Activated CD4-positive, alpha-beta T cell treated with anti-CD3 and anti-CD28 coated beads for 36 hours (primary cell): Measurements from ENCODE around the gene IQGAP3. TPM values are rescaled to one million over a fixed set of nuclear protein-coding genes. Genes with fewer than 3 reads are reported as not detected.
"Not testable (repeated sequence)": the region's sequence is repeated elsewhere in the genome, so short reads cannot be mapped to it uniquely, and the experiment has no call there.

ENCODE experiments used
- ATAC-seq: fragments of 200-7000 bp; cut with Tn5 transposase; one replicate; pipeline ENCODE4 v1.10.0; 2021; ENCODE audit warnings: mild to moderate bottlenecking, moderate library complexity
- CTCF ChIA-PET: fragments of 350-600 bp; sonication (Branson Sonifier 250); formaldehyde crosslinking; loops from one replicate; lab custom pipeline; 2021; ENCODE audit warnings: antibody characterized with exemption; lab: Charles Lee
- POLR2A ChIA-PET: fragments of 350-600 bp; sonication (Branson Sonifier 250); formaldehyde crosslinking; loops from one replicate; lab custom pipeline; 2021; ENCODE audit warnings: antibody characterized with exemption, inconsistent platforms; lab: Charles Lee
- DNase-seq: peaks from one replicate; pipeline ENCODE4 v3.0.0-alpha.2; 2020
- H3K27ac Mint-ChIP-seq: one replicate; pipeline ENCODE4 v1.8.0; 2021; ENCODE audit warnings: mixed read lengths
- H3K27me3 Mint-ChIP-seq: one replicate; pipeline ENCODE4 v1.8.0; 2021; ENCODE audit warnings: mixed read lengths
- H3K36me3 Mint-ChIP-seq: one replicate; pipeline ENCODE4 v1.8.0; 2021; ENCODE audit warnings: low read depth, mixed read lengths
- H3K4me1 Mint-ChIP-seq: one replicate; pipeline ENCODE4 v1.8.0; 2021; ENCODE audit warnings: mixed read lengths
- H3K4me3 Mint-ChIP-seq: one replicate; pipeline ENCODE4 v1.8.0; 2021; ENCODE audit warnings: mild to moderate bottlenecking, moderate library complexity, mixed read lengths
- H3K9me3 Mint-ChIP-seq: one replicate; pipeline ENCODE4 v1.8.0; 2021; ENCODE audit warnings: low read depth, mixed read lengths
- intact Hi-C, 2 experiments: fragments of 100-400 bp; cut with DNase I in 1 of 2; cut with micrococcal nuclease in 1 of 2; formaldehyde crosslinking; loops; one replicate each; pipeline versions ENCODE4 v1.14.2 to v1.15.1; 2022 to 2024; cut with DNase I, micrococcal nuclease
- total RNA-seq, 2 experiments: library from RNA; stranded (reverse); gene quantifications; one replicate each; pipeline ENCODE4 v1.2.3, GENCODE V29; 2021

The IQGAP3 gene
- total RNA-seq, 2 experiments from 2014 or later, result 14.9 to 16.0 TPM

- no peaks in the 10 kb centered on the region for H3K27me3 Mint-ChIP-seq
- no peak overlapping the region for H3K27ac Mint-ChIP-seq
- H3K4me1 Mint-ChIP-seq, result peaks cover 4% of the 10 kb centered on the region
- H3K4me3 Mint-ChIP-seq, result no peak overlapping the region
- no peak for ATAC-seq
- H3K36me3 Mint-ChIP-seq, result no peaks in the 10 kb centered on the region
- no peaks in the 10 kb centered on the region for H3K9me3 Mint-ChIP-seq
- intact Hi-C loops, result loop anchor here in 1 of 2 experiments (10.0 kb wide), 1 partner anchor 179 kb away; no protein-coding TSS in a partner anchor
- no peak for DNase-seq
- ChIA-PET CTCF (no interaction called here), POLR2A (no interaction called here)
These were observed 18.4 kb downstream of the IQGAP3 start for GRCh38 chr1:156553860-156554485.

GRCh38 chr1:156552937-156553336 is 19.4 kb downstream of the IQGAP3 start:
- CTCF ChIA-PET, result interaction anchor here (0.6 to 1.3 kb wide), 4 partner anchors 21 to 107 kb away, joined by 3 to 4 read pairs (median 3); no protein-coding TSS in a partner anchor
- POLR2A ChIA-PET, H3K4me1 Mint-ChIP-seq, H3K27me3 Mint-ChIP-seq, DNase-seq, ATAC-seq, H3K36me3 Mint-ChIP-seq, H3K4me3 Mint-ChIP-seq, H3K9me3 Mint-ChIP-seq, H3K27ac Mint-ChIP-seq: not testable (repeated sequence)
- intact Hi-C loops, result loop anchor here in 1 of 2 experiments (10.0 kb wide), 1 partner anchor 178 kb away; no protein-coding TSS in a partner anchor

GRCh38 chr1:156552518-156552917 is 19.8 kb downstream of the IQGAP3 start:
- H3K4me3 Mint-ChIP-seq, result no peak overlapping the region
- intact Hi-C loops, result loop anchor here in 1 of 2 experiments (10.0 kb wide), 1 partner anchor 178 kb away; no protein-coding TSS in a partner anchor
- CTCF ChIA-PET, result interaction anchor here (0.6 to 1.6 kb wide), 6 partner anchors 20 to 167 kb away, joined by 3 to 4 read pairs (median 3); no protein-coding TSS in a partner anchor
- H3K4me1 Mint-ChIP-seq, result peaks cover 4% of the 10 kb centered on the region
- H3K27ac Mint-ChIP-seq, result no peak overlapping the region
- no peak for ATAC-seq
- DNase-seq, result no peak
- no peaks in the 10 kb centered on the region for H3K9me3 Mint-ChIP-seq
- H3K36me3 Mint-ChIP-seq, result no peaks in the 10 kb centered on the region
- no peaks in the 10 kb centered on the region for H3K27me3 Mint-ChIP-seq
- POLR2A ChIA-PET, result no interaction called here

- Mint-ChIP-seq H3K27me3 (no peaks in the 10 kb centered on the region), H3K27ac (no peak overlapping the region), H3K4me3 (no peak overlapping the region), H3K36me3 (no peaks in the 10 kb centered on the region), H3K9me3 (no peaks in the 10 kb centered on the region), H3K4me1 (peaks cover 4% of the 10 kb centered on the region)
- ATAC-seq (no peak), DNase-seq (no peak)
- intact Hi-C loops, result loop anchor here in 1 of 2 experiments (10.0 kb wide), 1 partner anchor 177 kb away; no protein-coding TSS in a partner anchor
- ChIA-PET POLR2A (no interaction called here), CTCF (interaction anchor here (0.6 to 1.6 kb wide), 5 partner anchors 75 to 459 kb away, joined by 3 to 4 read pairs (median 3); no protein-coding TSS in a partner anchor)
These were observed 20.5 kb downstream of the IQGAP3 start for GRCh38 chr1:156551869-156552268.

GRCh38 chr1:156551066-156551643 is 21.2 kb downstream of the IQGAP3 start:
- DNase-seq (no peak), ATAC-seq (no peak)
- H3K9me3 Mint-ChIP-seq, result no peaks in the 10 kb centered on the region
- H3K36me3 Mint-ChIP-seq, result no peaks in the 10 kb centered on the region
- no peak overlapping the region for H3K27ac Mint-ChIP-seq
- no peak overlapping the region for H3K4me3 Mint-ChIP-seq
- intact Hi-C loops, result loop anchor here in 1 of 2 experiments (10.0 kb wide), 1 partner anchor 176 kb away; no protein-coding TSS in a partner anchor
- ChIA-PET CTCF (interaction anchor here (0.6 to 1.6 kb wide), 4 partner anchors 54 to 170 kb away, joined by 3 to 7 read pairs (median 4); no protein-coding TSS in a partner anchor), POLR2A (no interaction called here)
- peaks cover 4% of the 10 kb centered on the region for H3K4me1 Mint-ChIP-seq
- H3K27me3 Mint-ChIP-seq, result no peaks in the 10 kb centered on the region

- ChIA-PET CTCF (interaction anchor here (1.3 to 1.5 kb wide), 2 partner anchors 54 to 70 kb away, joined by 3 to 7 read pairs; no protein-coding TSS in a partner anchor), POLR2A (interaction anchor here (1.0 kb wide), 1 partner anchor 45 kb away, joined by 7 read pairs; no protein-coding TSS in a partner anchor)
- ATAC-seq, result no peak
- intact Hi-C loops, result loop anchor here in 1 of 2 experiments (10.0 kb wide), 1 partner anchor 176 kb away; no protein-coding TSS in a partner anchor
- Mint-ChIP-seq H3K27me3 (no peaks in the 10 kb centered on the region), H3K36me3 (no peaks in the 10 kb centered on the region), H3K4me1 (peaks cover 4% of the 10 kb centered on the region), H3K27ac (no peak overlapping the region), H3K4me3 (no peak overlapping the region), H3K9me3 (no peaks in the 10 kb centered on the region)
- DNase-seq, result no peak
These were observed 22.0 kb downstream of the IQGAP3 start for GRCh38 chr1:156550346-156550745.

GRCh38 chr1:156549831-156550230 is 22.5 kb downstream of the IQGAP3 start:
- Mint-ChIP-seq H3K27ac (no peak overlapping the region), H3K4me1 (peaks cover 4% of the 10 kb centered on the region), H3K4me3 (no peak overlapping the region), H3K9me3 (no peaks in the 10 kb centered on the region), H3K27me3 (no peaks in the 10 kb centered on the region), H3K36me3 (no peaks in the 10 kb centered on the region)
- ChIA-PET CTCF (interaction anchor here (1.3 to 1.5 kb wide), 2 partner anchors 55 to 69 kb away, joined by 3 to 7 read pairs; no protein-coding TSS in a partner anchor), POLR2A (interaction anchor here (1.0 kb wide), 1 partner anchor 46 kb away, joined by 7 read pairs; no protein-coding TSS in a partner anchor)
- ATAC-seq (no peak), DNase-seq (no peak)
- intact Hi-C loops, result loop anchor here in 1 of 2 experiments (10.0 kb wide), 1 partner anchor 175 kb away; no protein-coding TSS in a partner anchor

- ATAC-seq, result no peak
- Mint-ChIP-seq H3K9me3 (no peaks in the 10 kb centered on the region), H3K27ac (no peak overlapping the region), H3K27me3 (no peaks in the 10 kb centered on the region), H3K4me1 (peaks cover 4% of the 10 kb centered on the region), H3K4me3 (no peak overlapping the region), H3K36me3 (no peaks in the 10 kb centered on the region)
- DNase-seq, result no peak
- ChIA-PET POLR2A (no interaction called here), CTCF (interaction anchor here (1.3 kb wide), 1 partner anchor 69 kb away, joined by 3 read pairs; no protein-coding TSS in a partner anchor)
- intact Hi-C loops, result no loop called here
These were observed 23.0 kb downstream of the IQGAP3 start for GRCh38 chr1:156549390-156549789.

GRCh38 chr1:156547982-156548381 is 24.4 kb downstream of the IQGAP3 start:
- no peak overlapping the region for H3K4me3 Mint-ChIP-seq
- no peaks in the 10 kb centered on the region for H3K27me3 Mint-ChIP-seq
- no peak overlapping the region for H3K27ac Mint-ChIP-seq
- ChIA-PET POLR2A (no interaction called here), CTCF (no interaction called here)
- H3K4me1 Mint-ChIP-seq, result peaks cover 2% of the 10 kb centered on the region
- ATAC-seq, result no peak
- DNase-seq, result no peak
- no peaks in the 10 kb centered on the region for H3K9me3 Mint-ChIP-seq
- H3K36me3 Mint-ChIP-seq, result no peaks in the 10 kb centered on the region
- intact Hi-C loops, result no loop called here

- ATAC-seq (no peak), DNase-seq (no peak)
- Mint-ChIP-seq H3K9me3 (no peaks in the 10 kb centered on the region), H3K27ac (no peak overlapping the region), H3K4me3 (no peak overlapping the region), H3K27me3 (no peaks in the 10 kb centered on the region), H3K4me1 (peaks cover 2% of the 10 kb centered on the region), H3K36me3 (no peaks in the 10 kb centered on the region)
- POLR2A ChIA-PET, result no interaction called here
- CTCF ChIA-PET, result no interaction called here
- intact Hi-C loops, result no loop called here
These were observed 24.9 kb downstream of the IQGAP3 start for GRCh38 chr1:156547434-156547833.

- no peak overlapping the region for H3K27ac Mint-ChIP-seq
These were observed 26.1 kb downstream of the IQGAP3 start for GRCh38 chr1:156546267-156546666.

More at GRCh38 chr1:156546267-156546666, 26.1 kb downstream of the IQGAP3 start:
- CTCF ChIA-PET, result interaction anchor here (0.6 kb wide), 1 partner anchor 62 kb away, joined by 3 read pairs; no protein-coding TSS in a partner anchor
- DNase-seq (no peak), ATAC-seq (no peak)
- POLR2A ChIA-PET, result no interaction called here
- H3K27me3 Mint-ChIP-seq, result no peaks in the 10 kb centered on the region
- H3K9me3 Mint-ChIP-seq, result no peaks in the 10 kb centered on the region
- no peaks in the 10 kb centered on the region for H3K36me3 Mint-ChIP-seq
- H3K4me3 Mint-ChIP-seq, result no peak overlapping the region
- intact Hi-C loops, result no loop called here
- H3K4me1 Mint-ChIP-seq, result no peaks in the 10 kb centered on the region
